ENCODE results near the gene RD3L.
"Not testable (repeated sequence)": the region's sequence is repeated elsewhere in the genome, so short reads cannot be mapped to it uniquely, and the experiment has no call there.

Gene RD3L

GRCh38 chr14:103927566-103927965, 14.8 kb downstream of the RD3L start:
- no peak for DNase-seq

GRCh38 chr14:103925316-103925715, 17.0 kb downstream of the RD3L start:
- no peak for DNase-seq

GRCh38 chr14:103923863-103924262, 18.5 kb downstream of the RD3L start:
- DNase-seq = no peak

- DNase-seq = not testable (repeated sequence)
Measured at GRCh38 chr14:103921855-103922200, 20.5 kb downstream of the RD3L start.

- peak; percentile 83 for DNase-seq
Measured at GRCh38 chr14:103920981-103921854, 21.1 kb downstream of the RD3L start.

GRCh38 chr14:103916636-103917262, 25.6 kb downstream of the RD3L start:
- DNase-seq = no peak

- no peak for DNase-seq
Measured at GRCh38 chr14:103915616-103916015, 26.7 kb downstream of the RD3L start.

- DNase-seq = no peak
Measured at GRCh38 chr14:103910984-103911383, 31.3 kb downstream of the RD3L start.

GRCh38 chr14:103910262-103910935, 31.9 kb downstream of the RD3L start:
- DNase-seq = peak; percentile 98

GRCh38 chr14:103909531-103910261, 32.6 kb downstream of the RD3L start:
- DNase-seq = no peak

- DNase-seq = no peak
Measured at GRCh38 chr14:103908580-103908979, 33.7 kb downstream of the RD3L start.

GRCh38 chr14:103905842-103906456, 36.4 kb downstream of the RD3L start:
- no peak for DNase-seq

- no peak for DNase-seq
Measured at GRCh38 chr14:103904493-103905107, 37.7 kb downstream of the RD3L start.

GRCh38 chr14:103899833-103900232, 42.5 kb downstream of the RD3L start:
- no peak for DNase-seq

GRCh38 chr14:103899316-103899715, 43.0 kb downstream of the RD3L start:
- no peak for DNase-seq

- DNase-seq = no peak
Measured at GRCh38 chr14:103898711-103899110, 43.6 kb downstream of the RD3L start.

- DNase-seq = no peak
Measured at GRCh38 chr14:103898204-103898603, 44.1 kb downstream of the RD3L start.

GRCh38 chr14:103897075-103897947, 45.0 kb downstream of the RD3L start:
- peak; percentile 48 for DNase-seq

GRCh38 chr14:103896578-103896977, 45.8 kb downstream of the RD3L start:
- no peak for DNase-seq

- DNase-seq = no peak
Measured at GRCh38 chr14:103894723-103895059, 47.6 kb downstream of the RD3L start.

- no peak for DNase-seq
Measured at GRCh38 chr14:103894034-103894722, 48.2 kb downstream of the RD3L start.
